WTC11 (cell line): ENCODE measurements around the gene NDOR1. TPM values are rescaled to one million over a fixed set of nuclear protein-coding genes. Genes with fewer than 3 reads are reported as not detected.

Experiments used
- ATAC-seq: fragments of 200-7000 bp; cut with Tn5 transposase; 2 replicates; pipeline ENCODE4 v1.10.0; 2021; ENCODE audit warnings: mild to moderate bottlenecking, moderate library complexity
- CTCF ChIA-PET: fragments of 300-600 bp; sonication (Branson Sonifier 250); formaldehyde crosslinking; loops from one replicate; lab custom pipeline; 2021; ENCODE audit warnings: antibody characterized with exemption; lab: Charles Lee
- POLR2A ChIA-PET: fragments of 350-600 bp; sonication (Branson Sonifier 250); formaldehyde crosslinking; loops from one replicate; lab custom pipeline; 2021; ENCODE audit warnings: antibody characterized with exemption; lab: Charles Lee
- DNase-seq: peaks from one replicate; pipeline ENCODE4 v3.0.0; 2021; ENCODE audit warnings: low spot score
- H3K27ac Mint-ChIP-seq: 2 replicates; pipeline ENCODE4 v1.8.0; 2021; ENCODE audit warnings: mixed read lengths
- H3K27me3 Mint-ChIP-seq: 2 replicates; pipeline ENCODE4 v1.8.0; 2021; ENCODE audit warnings: low read depth, mild to moderate bottlenecking, moderate library complexity, mixed read lengths
- H3K36me3 Mint-ChIP-seq: 2 replicates; pipeline ENCODE4 v1.8.0; 2021; ENCODE audit warnings: mixed read lengths
- H3K4me1 Mint-ChIP-seq: 2 replicates; pipeline ENCODE4 v1.8.0; 2022; ENCODE audit warnings: mixed read lengths
- H3K4me3 Mint-ChIP-seq: 2 replicates; pipeline ENCODE4 v1.8.0; 2021; ENCODE audit warnings: mild to moderate bottlenecking, moderate library complexity, mixed read lengths
- H3K9me3 Mint-ChIP-seq: 2 replicates; pipeline ENCODE4 v1.8.0; 2021; ENCODE audit warnings: mixed read lengths
- ATF1 ChIP-seq: sonication (generic); formaldehyde crosslinking; IDR thresholded peaks from 2 replicates; pipeline ENCODE4 v1.8.1; 2023; ENCODE audit warnings: mild to moderate bottlenecking, moderate library complexity, missing genetic modification reagents
- ESRRA ChIP-seq: sonication (generic); formaldehyde crosslinking; IDR thresholded peaks from 2 replicates; pipeline ENCODE4 v1.8.1; 2022; ENCODE audit warnings: mild to moderate bottlenecking, missing genetic modification reagents, borderline replicate concordance
- FOXK1 ChIP-seq: sonication (generic); formaldehyde crosslinking; IDR thresholded peaks from 2 replicates; pipeline ENCODE4 v1.8.0; 2022; ENCODE audit warnings: mild to moderate bottlenecking, moderate library complexity, missing genetic modification reagents
- FOXP1 ChIP-seq: sonication (generic); formaldehyde crosslinking; IDR thresholded peaks from 2 replicates; pipeline ENCODE4 v1.8.0; 2022; ENCODE audit warnings: missing genetic modification reagents, mild to moderate bottlenecking, moderate library complexity, borderline replicate concordance
- JAZF1 ChIP-seq: fragments of 250-450 bp; sonication (Bioruptor Pico); IDR thresholded peaks from 2 replicates; pipeline ENCODE4 v1.9.0; 2021; ENCODE audit warnings: moderate library complexity, mild to moderate bottlenecking, inconsistent platforms
- MXD4 ChIP-seq: fragments of 250-450 bp; sonication (Bioruptor Pico); IDR thresholded peaks from 2 replicates; pipeline ENCODE4 v1.8.0; 2021; ENCODE audit warnings: mild to moderate bottlenecking, moderate library complexity, borderline replicate concordance
- USF1 ChIP-seq: sonication (generic); formaldehyde crosslinking; IDR thresholded peaks from 2 replicates; pipeline ENCODE4 v1.8.0; 2022; ENCODE audit warnings: mild to moderate bottlenecking, missing genetic modification reagents
- ZNF219 ChIP-seq: sonication (generic); formaldehyde crosslinking; IDR thresholded peaks from 2 replicates; pipeline ENCODE4 v1.8.0; 2023; ENCODE audit warnings: missing genetic modification reagents, mild to moderate bottlenecking, borderline replicate concordance
- ZNF671 ChIP-seq: fragments of 250-450 bp; sonication (Bioruptor Pico); IDR thresholded peaks from 2 replicates; pipeline ENCODE4 v1.8.0; 2021; ENCODE audit warnings: mild to moderate bottlenecking
- total RNA-seq: library from RNA; stranded (reverse); gene quantifications from 3 replicates; pipeline ENCODE4 v1.2.3, GENCODE V29; 2021
- TF ChIP-seq, protein P1 (sequence below): sonication (generic); formaldehyde crosslinking; IDR thresholded peaks from 2 replicates; pipeline ENCODE4 v1.8.0; 2022; ENCODE audit warnings: missing genetic modification reagents
- TF ChIP-seq, protein P2 (sequence below): fragments of 250-450 bp; sonication (Bioruptor Pico); conservative IDR thresholded peaks from 2 replicates; pipeline ENCODE4 v1.9.0; 2021; ENCODE audit warnings: mild to moderate bottlenecking

Gene NDOR1
- total RNA-seq, 1 experiment from 2014 or later, result 49.0 TPM

GRCh38 chr9:137233143-137233980 is 27.9 kb downstream of the NDOR1 start (continued):
- TF ChIP-seq, protein P1, sequence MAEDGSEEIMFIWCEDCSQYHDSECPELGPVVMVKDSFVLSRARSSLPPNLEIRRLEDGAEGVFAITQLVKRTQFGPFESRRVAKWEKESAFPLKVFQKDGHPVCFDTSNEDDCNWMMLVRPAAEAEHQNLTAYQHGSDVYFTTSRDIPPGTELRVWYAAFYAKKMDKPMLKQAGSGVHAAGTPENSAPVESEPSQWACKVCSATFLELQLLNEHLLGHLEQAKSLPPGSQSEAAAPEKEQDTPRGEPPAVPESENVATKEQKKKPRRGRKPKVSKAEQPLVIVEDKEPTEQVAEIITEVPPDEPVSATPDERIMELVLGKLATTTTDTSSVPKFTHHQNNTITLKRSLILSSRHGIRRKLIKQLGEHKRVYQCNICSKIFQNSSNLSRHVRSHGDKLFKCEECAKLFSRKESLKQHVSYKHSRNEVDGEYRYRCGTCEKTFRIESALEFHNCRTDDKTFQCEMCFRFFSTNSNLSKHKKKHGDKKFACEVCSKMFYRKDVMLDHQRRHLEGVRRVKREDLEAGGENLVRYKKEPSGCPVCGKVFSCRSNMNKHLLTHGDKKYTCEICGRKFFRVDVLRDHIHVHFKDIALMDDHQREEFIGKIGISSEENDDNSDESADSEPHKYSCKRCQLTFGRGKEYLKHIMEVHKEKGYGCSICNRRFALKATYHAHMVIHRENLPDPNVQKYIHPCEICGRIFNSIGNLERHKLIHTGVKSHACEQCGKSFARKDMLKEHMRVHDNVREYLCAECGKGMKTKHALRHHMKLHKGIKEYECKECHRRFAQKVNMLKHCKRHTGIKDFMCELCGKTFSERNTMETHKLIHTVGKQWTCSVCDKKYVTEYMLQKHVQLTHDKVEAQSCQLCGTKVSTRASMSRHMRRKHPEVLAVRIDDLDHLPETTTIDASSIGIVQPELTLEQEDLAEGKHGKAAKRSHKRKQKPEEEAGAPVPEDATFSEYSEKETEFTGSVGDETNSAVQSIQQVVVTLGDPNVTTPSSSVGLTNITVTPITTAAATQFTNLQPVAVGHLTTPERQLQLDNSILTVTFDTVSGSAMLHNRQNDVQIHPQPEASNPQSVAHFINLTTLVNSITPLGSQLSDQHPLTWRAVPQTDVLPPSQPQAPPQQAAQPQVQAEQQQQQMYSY (CRISPR knock-in tag), result no peak
- no peak for TF ChIP-seq USF1
- TF ChIP-seq FOXK1 (CRISPR knock-in tag), result no peak
- no peak for TF ChIP-seq ATF1 (CRISPR knock-in tag)
- TF ChIP-seq, all 79 proteins: peak for 0

DNA sequence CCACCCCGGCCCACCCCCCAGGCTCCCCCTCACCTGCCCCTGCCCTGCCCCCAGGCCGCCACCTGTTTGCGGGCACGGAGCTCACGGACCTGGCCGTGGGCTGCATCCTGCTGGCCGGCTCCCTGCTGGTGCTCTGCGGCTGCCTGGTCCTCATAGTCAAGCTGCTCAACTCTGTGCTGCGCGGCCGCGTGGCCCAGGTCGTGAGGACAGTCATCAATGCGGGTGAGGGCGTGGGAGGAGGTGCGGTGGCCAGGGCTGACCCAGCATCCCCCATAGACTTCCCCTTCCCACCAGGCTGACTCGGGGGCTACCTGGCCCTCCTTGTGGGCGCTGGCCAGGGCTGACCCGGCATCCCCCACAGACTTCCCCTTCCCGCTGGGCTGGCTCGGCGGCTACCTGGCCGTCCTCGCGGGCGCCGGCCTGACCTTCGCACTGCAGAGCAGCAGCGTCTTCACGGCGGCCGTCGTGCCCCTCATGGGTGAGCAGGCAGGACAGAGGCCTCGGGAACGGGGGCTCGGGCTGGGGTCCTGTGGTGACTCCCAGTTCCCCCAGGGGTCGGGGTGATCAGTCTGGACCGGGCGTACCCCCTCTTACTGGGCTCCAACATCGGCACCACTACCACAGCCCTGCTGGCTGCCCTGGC is 28.7 kb downstream of the NDOR1 start:
- POLR2A ChIA-PET, result no interaction called here
- no peak for TF ChIP-seq JAZF1 (CRISPR knock-in tag)
- no peak for TF ChIP-seq ESRRA (CRISPR knock-in tag)
- TF ChIP-seq ZNF219, result no peak
- 0 out of 2 replicates have a peak, but pooled peaks have one; percentile 20 for TF ChIP-seq FOXP1 (CRISPR knock-in tag)
- TF ChIP-seq, protein P2, sequence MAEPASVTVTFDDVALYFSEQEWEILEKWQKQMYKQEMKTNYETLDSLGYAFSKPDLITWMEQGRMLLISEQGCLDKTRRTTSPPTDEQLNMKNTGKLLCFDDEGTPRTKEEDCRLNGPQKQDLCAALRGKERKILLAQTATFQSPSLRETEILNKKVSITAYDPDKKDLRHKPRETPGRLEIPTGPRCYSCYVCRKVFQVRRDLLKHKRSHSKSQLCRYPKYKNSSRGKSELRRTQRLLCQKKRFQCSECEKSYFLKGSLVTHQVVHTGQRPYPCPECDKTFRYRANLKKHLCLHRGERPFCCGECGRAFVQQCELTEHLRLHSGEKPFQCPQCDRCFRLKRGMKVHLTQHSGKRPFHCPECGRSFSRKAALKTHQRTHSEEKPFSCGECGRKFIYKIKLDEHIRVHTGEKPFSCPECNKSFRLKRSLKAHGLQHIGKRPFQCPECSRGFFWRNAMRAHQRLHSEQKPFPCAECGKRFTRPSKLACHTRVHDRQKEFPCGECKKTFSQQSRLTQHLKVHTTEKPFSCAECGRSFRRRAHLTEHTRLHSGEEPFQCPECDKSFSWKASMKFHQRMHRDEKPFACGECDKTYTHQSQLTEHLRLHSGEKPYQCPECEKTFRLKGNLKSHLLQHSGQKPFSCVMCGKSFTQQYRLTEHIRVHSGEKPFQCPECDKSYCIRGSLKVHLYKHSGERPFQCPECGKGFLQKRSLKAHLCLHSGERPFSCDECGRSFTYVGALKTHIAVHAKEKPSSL (CRISPR knock-in tag), result no peak
- ATAC-seq (no peak), DNase-seq (no peak)
- Mint-ChIP-seq H3K4me3 (no peak overlapping the region), H3K9me3 (no peaks in the 10 kb centered on the region), H3K4me1 (peaks cover 18% of the 10 kb centered on the region), H3K36me3 (no peaks in the 10 kb centered on the region), H3K27ac (no peak overlapping the region), H3K27me3 (no peaks in the 10 kb centered on the region)
- CTCF ChIA-PET, result interaction anchor here (0.5 to 4.6 kb wide), 11 partner anchors 10 to 205 kb away, joined by 3 to 143 read pairs (median 3); partner anchors contain the start of genes CYSRT1, NPDC1, RNF208 and RNF224

DNA sequence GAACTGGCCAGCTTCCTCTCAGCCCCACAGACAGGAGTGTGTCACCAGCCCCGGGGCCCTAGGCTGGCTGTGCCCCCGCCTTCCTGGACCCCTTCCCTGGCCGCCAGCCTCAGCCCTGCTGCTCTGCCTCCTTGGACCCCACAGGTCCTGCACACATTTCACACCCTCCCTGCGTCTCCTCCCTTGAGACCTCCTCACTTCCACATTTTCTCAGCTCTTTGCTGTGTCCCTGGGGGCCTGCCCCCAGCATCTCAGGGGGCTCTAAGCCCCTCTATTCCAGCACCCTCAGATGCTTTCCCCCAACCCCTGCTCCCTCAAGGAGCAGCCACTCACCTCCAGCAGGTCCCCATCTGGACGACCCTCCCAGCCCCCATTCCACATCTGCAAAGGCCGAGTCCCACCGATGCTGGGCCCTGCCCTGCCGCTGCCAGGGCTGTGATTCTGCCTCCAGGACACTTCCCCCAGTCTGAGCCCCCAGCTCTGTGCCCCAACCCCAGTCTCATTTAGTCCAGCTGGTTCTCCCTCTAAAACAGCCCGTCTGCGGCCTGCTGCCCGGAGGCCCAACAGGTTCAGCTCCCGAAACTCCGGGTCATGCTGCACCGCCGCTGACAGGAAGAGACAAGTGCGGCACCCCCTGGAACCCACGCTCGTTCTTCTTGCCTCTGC is 29.4 kb downstream of the NDOR1 start:
- ChIA-PET CTCF (interaction anchor here (0.6 to 4.6 kb wide), 12 partner anchors 9 to 206 kb away, joined by 3 to 143 read pairs (median 9); partner anchors contain the start of genes CYSRT1, NELFB, RNF208 and RNF224), POLR2A (interaction anchor here (0.7 kb wide), 1 partner anchor 33 kb away, joined by 3 read pairs; no protein-coding TSS in a partner anchor)
- Mint-ChIP-seq H3K36me3 (no peaks in the 10 kb centered on the region), H3K4me1 (peaks cover 18% of the 10 kb centered on the region), H3K27ac (no peak overlapping the region; the same call in 1 of the 2 replicates), H3K27me3 (no peaks in the 10 kb centered on the region), H3K9me3 (no peaks in the 10 kb centered on the region), H3K4me3 (no peak overlapping the region)
- ATAC-seq (no peak), DNase-seq (no peak)
- no peak for TF ChIP-seq MXD4 (CRISPR knock-in tag)
- no peak for TF ChIP-seq ZNF671 (CRISPR knock-in tag)
